Measurements from ENCODE around the gene CLDN22.

- TF ChIP-seq CTCF (IDR thresholded peaks at IDR 0.05) (no peak), MAX (IDR thresholded peaks at IDR 0.05; ENCODE audit: low read depth) (no peak), RAD21 (IDR thresholded peaks at IDR 0.05; ENCODE audit: low read length) (no peak), MEF2A (IDR thresholded peaks at IDR 0.05; ENCODE audit: borderline replicate concordance, low read depth) (no peak), ZBTB33 (IDR thresholded peaks at IDR 0.05; ENCODE audit: borderline replicate concordance, low read depth) (no peak), GATA2 (CRISPR knock-in tag; IDR thresholded peaks at IDR 0.05) (no peak), NRF1 (IDR thresholded peaks at IDR 0.05; ENCODE audit: low read depth, low read length) (no peak), REST (IDR thresholded peaks at IDR 0.05; ENCODE audit: low read depth, low read length) (no peak), EP300 (IDR thresholded peaks at IDR 0.05; ENCODE audit: borderline replicate concordance in 1 of 2, low read depth in 1 of 2, low read length in 1 of 2) (no peak), RCOR1 (IDR thresholded peaks at IDR 0.05; ENCODE audit: low read length) (no peak), EZH2phosphoT487 (IDR thresholded peaks at IDR 0.05; ENCODE audit: borderline replicate concordance, low read depth) (no peak), CHD2 (IDR thresholded peaks at IDR 0.05; ENCODE audit: low read length, partially characterized antibody) (no peak), USF2 (IDR thresholded peaks at IDR 0.05; ENCODE audit: borderline replicate concordance, low read depth, low read length) (no peak)
Measured at GRCh38 chr4:183337349-183337748, 17.3 kb upstream of the CLDN22 start.
